Measurements from ENCODE around the gene PRKN.

The PRKN gene

GRCh38 chr6:161415302-161415855 is 1312.2 kb downstream of the PRKN start:
- no peak overlapping the region for H3K27ac ChIP-seq
- TF ChIP-seq ZFX (IDR thresholded peaks at IDR 0.05), result no peak
- TF ChIP-seq, protein P1, sequence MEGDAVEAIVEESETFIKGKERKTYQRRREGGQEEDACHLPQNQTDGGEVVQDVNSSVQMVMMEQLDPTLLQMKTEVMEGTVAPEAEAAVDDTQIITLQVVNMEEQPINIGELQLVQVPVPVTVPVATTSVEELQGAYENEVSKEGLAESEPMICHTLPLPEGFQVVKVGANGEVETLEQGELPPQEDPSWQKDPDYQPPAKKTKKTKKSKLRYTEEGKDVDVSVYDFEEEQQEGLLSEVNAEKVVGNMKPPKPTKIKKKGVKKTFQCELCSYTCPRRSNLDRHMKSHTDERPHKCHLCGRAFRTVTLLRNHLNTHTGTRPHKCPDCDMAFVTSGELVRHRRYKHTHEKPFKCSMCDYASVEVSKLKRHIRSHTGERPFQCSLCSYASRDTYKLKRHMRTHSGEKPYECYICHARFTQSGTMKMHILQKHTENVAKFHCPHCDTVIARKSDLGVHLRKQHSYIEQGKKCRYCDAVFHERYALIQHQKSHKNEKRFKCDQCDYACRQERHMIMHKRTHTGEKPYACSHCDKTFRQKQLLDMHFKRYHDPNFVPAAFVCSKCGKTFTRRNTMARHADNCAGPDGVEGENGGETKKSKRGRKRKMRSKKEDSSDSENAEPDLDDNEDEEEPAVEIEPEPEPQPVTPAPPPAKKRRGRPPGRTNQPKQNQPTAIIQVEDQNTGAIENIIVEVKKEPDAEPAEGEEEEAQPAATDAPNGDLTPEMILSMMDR (conservative IDR thresholded peaks at IDR 0.05), result no peak

GRCh38 chr6:161414707-161415106 is 1312.9 kb downstream of the PRKN start:
- H3K27ac ChIP-seq, result no peak overlapping the region
- no peak for TF ChIP-seq ZFX (IDR thresholded peaks at IDR 0.05)
- TF ChIP-seq, protein P1 (conservative IDR thresholded peaks at IDR 0.05), result no peak

GRCh38 chr6:161414180-161414579 is 1313.4 kb downstream of the PRKN start:
- no peak overlapping the region for H3K27ac ChIP-seq
- TF ChIP-seq, protein P1 (conservative IDR thresholded peaks at IDR 0.05), result no peak
- no peak for TF ChIP-seq ZFX (IDR thresholded peaks at IDR 0.05)

- TF ChIP-seq, protein P1 (conservative IDR thresholded peaks at IDR 0.05), result no peak
- no peak for TF ChIP-seq ZFX (IDR thresholded peaks at IDR 0.05)
Observed at GRCh38 chr6:161413355-161413771, 1314.2 kb downstream of the PRKN start.

DNA sequence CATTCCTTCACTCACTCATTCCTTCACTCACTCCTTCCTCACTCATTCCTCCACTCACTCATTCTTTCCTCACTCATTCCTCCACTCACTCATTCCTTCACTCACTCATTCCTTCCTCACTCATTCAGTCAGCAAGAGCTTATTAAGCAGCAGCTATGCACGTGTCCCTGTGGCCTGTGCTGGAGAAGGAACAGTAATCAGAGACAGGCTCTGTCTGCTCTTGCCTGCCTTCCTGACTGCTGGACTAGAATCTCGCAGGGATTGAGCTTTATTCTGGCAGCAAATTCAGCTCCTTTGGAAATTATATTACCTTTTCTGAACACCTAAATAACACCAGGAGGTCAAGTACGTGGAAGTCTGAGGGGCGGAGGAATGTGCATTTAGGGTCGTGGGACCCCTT is 1314.8 kb downstream of the PRKN start:
- H3K27ac ChIP-seq, result no peak overlapping the region

More at GRCh38 chr6:161413355-161413771, 1314.2 kb downstream of the PRKN start:
- H3K27ac ChIP-seq, result no peak overlapping the region

DNA sequence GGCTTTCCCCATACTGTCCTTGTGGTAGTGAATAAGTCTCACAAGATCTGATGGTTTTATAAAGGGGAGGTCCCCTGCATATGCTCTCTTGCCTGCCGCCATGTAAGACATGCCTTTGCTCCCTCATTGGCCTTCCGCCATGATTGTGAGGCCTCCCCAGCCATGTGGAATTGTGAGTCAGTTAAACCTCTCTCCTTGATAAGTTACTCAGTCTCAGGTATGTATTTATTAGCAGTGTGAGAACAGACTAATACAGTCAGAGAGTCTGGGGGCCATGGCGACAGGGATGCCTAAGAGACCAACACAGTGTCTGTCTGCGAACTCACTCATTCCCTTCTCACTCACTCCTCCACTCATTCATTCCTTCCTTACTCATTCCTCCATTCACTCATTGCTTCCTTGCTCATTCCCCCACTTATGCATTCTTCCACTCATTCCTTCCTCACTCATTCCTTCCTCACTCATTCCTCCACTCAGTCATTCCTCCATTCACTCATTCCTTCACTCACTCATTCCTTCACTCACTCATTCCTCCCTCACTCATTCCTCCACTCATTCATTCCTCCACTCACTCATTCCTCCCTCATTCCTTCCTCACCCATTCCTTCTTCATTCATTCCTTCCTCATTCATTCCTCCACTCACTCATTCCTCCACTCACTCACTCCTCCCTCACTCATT is 1316.2 kb downstream of the PRKN start:
- TF ChIP-seq ZFX (IDR thresholded peaks at IDR 0.05), result no peak
- TF ChIP-seq, protein P1 (conservative IDR thresholded peaks at IDR 0.05), result no peak
- H3K27ac ChIP-seq, result no peak overlapping the region

More for the DNA sequence above, 1314.8 kb downstream of the PRKN start:
- TF ChIP-seq, protein P1 (conservative IDR thresholded peaks at IDR 0.05), result no peak
- no peak for TF ChIP-seq ZFX (IDR thresholded peaks at IDR 0.05)

DNA sequence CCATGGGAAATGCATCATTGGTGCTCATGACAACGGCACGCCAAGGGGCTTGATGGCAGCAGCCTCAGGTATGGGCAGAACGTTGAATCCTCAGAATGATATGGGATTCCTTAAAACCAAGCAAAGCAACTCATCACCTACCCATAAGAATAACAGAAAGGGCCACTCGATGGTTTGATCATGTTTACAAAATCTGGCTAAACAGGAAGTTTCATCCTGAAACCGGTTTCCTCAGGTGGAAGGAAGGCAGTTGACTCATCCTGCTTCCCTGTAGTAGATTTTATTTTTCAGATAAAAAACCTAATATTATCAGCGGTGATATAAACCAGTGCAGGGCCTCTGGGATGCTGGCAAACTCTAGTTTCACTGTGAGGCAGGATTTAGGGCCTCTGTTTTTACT is 1316.8 kb downstream of the PRKN start:
- H3K27ac ChIP-seq, result no peak overlapping the region
- no peak for TF ChIP-seq ZFX (IDR thresholded peaks at IDR 0.05)
- TF ChIP-seq, protein P1 (conservative IDR thresholded peaks at IDR 0.05), result no peak

Data from C4-2B (cell line).